ENCODE measurements around the gene RNF111. TPM values are rescaled to one million over a fixed set of nuclear protein-coding genes. Genes with fewer than 3 reads are reported as not detected.
A peak's percentile ranks its signal among the peaks of the same experiment; 100 is the strongest.

RNF111 gene
- total and polyA plus RNA-seq, 2 donors from 2014 or later = 8.7 to 33.0 TPM

DNA sequence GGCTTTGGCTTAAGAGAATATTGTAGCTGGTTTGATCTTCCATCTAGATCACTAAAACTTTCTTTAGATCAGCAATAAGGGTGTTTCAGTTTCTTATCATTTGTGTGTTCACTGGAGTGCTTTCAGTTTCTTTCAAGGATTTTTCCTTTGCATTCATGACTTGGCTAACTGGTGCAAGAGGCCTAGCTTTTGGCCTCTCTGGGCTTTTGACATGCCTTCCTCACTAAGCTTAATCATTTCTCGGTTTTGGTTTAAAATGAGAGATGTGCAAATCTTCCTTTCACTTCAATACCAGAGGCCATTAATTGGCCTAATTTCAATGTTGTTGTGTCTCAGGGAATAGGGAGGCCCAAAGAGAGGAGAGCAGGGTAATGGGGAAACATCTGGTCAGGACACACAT, 87.1 kb downstream of the RNF111 start:
- H3K27me3 ChIP-seq (ENCODE audit: control insufficient read depth, insufficient read depth, low read length) = no peaks in the 10 kb centered on the region
- FAIRE-seq (no peak), DNase-seq (no peak)
- no peaks in the 10 kb centered on the region for H3K4me1 ChIP-seq (ENCODE audit: control insufficient read depth in 2 of 3, insufficient read depth in 2 of 3, low read depth in 1 of 3, low read length in 3 of 3)
- peaks cover 0 to 3% (median 0%) of the 10 kb centered on the region in 3 donors for H3K9me3 ChIP-seq (ENCODE audit: control insufficient read depth in 2 of 3, insufficient read depth in 1 of 3, low read length in 3 of 3)
- TF ChIP-seq, protein P1, sequence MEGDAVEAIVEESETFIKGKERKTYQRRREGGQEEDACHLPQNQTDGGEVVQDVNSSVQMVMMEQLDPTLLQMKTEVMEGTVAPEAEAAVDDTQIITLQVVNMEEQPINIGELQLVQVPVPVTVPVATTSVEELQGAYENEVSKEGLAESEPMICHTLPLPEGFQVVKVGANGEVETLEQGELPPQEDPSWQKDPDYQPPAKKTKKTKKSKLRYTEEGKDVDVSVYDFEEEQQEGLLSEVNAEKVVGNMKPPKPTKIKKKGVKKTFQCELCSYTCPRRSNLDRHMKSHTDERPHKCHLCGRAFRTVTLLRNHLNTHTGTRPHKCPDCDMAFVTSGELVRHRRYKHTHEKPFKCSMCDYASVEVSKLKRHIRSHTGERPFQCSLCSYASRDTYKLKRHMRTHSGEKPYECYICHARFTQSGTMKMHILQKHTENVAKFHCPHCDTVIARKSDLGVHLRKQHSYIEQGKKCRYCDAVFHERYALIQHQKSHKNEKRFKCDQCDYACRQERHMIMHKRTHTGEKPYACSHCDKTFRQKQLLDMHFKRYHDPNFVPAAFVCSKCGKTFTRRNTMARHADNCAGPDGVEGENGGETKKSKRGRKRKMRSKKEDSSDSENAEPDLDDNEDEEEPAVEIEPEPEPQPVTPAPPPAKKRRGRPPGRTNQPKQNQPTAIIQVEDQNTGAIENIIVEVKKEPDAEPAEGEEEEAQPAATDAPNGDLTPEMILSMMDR (IDR thresholded peaks at IDR 0.05; ENCODE audit: borderline replicate concordance, extremely low read depth, insufficient read depth) = no peak
- peaks cover 2 to 18% (median 3%) of the 10 kb centered on the region in 3 donors for H3K36me3 ChIP-seq (ENCODE audit: control insufficient read depth in 2 of 3, insufficient read depth in 3 of 3, low read length in 3 of 3)
- no peak overlapping the region for H3K27ac ChIP-seq (ENCODE audit: low read depth in 2 of 2, low read length in 2 of 2)
- no peak overlapping the region for H3K4me3 ChIP-seq (ENCODE audit: low read length in 3 of 3)
- no peak overlapping the region for H3K9ac ChIP-seq (ENCODE audit: low read length in 3 of 3)
- intact Hi-C loops (cut with DNase I) = no loop called here

DNA sequence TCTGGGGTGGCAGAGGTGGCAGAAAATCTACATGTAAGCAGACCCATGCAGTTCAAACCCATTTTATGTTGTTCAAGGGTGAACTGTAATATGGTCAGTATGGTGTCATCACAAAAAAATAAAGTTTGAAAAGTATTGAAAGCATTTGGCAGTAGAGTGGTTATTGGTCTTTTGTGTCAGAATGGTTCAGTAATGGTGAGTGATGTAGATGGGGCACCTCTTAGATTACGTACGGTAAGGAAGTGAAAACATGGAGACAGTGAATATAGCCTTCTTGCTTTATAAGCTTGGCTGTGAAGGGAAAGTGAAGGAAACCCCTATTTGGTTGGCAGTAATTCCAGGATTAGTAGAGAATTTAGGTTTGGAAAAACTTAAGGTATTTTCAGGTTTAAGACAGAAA, 100.3 kb downstream of the RNF111 start:
- H3K36me3 ChIP-seq (ENCODE audit: control insufficient read depth in 2 of 3, insufficient read depth in 3 of 3, low read length in 3 of 3) = peaks cover 2 to 22% (median 15%) of the 10 kb centered on the region in 3 donors
- H3K9ac ChIP-seq (ENCODE audit: low read length in 3 of 3) = no peak overlapping the region
- no peak for DNase-seq
- intact Hi-C loops (cut with DNase I) = no loop called here
- FAIRE-seq = no peak
- H3K27me3 ChIP-seq (ENCODE audit: control insufficient read depth, insufficient read depth, low read length) = no peaks in the 10 kb centered on the region
- H3K9me3 ChIP-seq (ENCODE audit: control insufficient read depth in 2 of 3, insufficient read depth in 1 of 3, low read length in 3 of 3) = no peaks in the 10 kb centered on the region
- no peaks in the 10 kb centered on the region for H3K4me1 ChIP-seq (ENCODE audit: control insufficient read depth in 2 of 3, insufficient read depth in 2 of 3, low read depth in 1 of 3, low read length in 3 of 3)
- H3K4me3 ChIP-seq (ENCODE audit: low read length in 3 of 3) = no peak overlapping the region
- no peak overlapping the region for H3K27ac ChIP-seq (ENCODE audit: low read depth in 2 of 2, low read length in 2 of 2)
- TF ChIP-seq, protein P1 (IDR thresholded peaks at IDR 0.05; ENCODE audit: borderline replicate concordance, extremely low read depth, insufficient read depth) = no peak

DNA sequence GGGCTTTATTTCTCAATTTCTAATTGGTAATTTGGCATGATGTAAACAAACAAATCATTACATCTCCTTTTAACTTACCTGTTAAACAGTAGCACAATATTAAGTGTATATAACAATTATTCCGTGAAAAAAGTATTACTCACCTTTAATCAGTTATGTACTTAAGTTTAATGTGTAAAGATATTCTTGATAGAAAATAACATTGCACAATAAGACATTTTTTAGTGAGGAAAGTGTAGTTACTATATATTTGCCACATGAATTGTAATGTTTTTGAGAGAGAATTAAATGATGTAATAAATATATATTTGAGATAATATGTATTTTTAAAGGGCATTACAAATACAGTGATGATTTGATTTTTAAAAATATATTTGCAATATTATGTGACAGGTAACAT, 106.6 kb downstream of the RNF111 start:
- no peak overlapping the region for H3K4me3 ChIP-seq (ENCODE audit: low read length in 3 of 3)
- intact Hi-C loops (cut with DNase I) = no loop called here
- FAIRE-seq = peak; percentile 30
- H3K9ac ChIP-seq (ENCODE audit: low read length in 3 of 3) = no peak overlapping the region
- H3K9me3 ChIP-seq (ENCODE audit: control insufficient read depth in 2 of 3, insufficient read depth in 1 of 3, low read length in 3 of 3) = no peaks in the 10 kb centered on the region
- no peaks in the 10 kb centered on the region for H3K4me1 ChIP-seq (ENCODE audit: control insufficient read depth in 2 of 3, insufficient read depth in 2 of 3, low read depth in 1 of 3, low read length in 3 of 3)
- peaks cover 6 to 36% (median 12%) of the 10 kb centered on the region in 3 donors for H3K36me3 ChIP-seq (ENCODE audit: control insufficient read depth in 2 of 3, insufficient read depth in 3 of 3, low read length in 3 of 3)
- no peak for DNase-seq
- no peaks in the 10 kb centered on the region for H3K27me3 ChIP-seq (ENCODE audit: control insufficient read depth, insufficient read depth, low read length)
- H3K27ac ChIP-seq (ENCODE audit: low read depth in 2 of 2, low read length in 2 of 2) = no peak overlapping the region
- TF ChIP-seq, protein P1 (IDR thresholded peaks at IDR 0.05; ENCODE audit: borderline replicate concordance, extremely low read depth, insufficient read depth) = no peak

DNA sequence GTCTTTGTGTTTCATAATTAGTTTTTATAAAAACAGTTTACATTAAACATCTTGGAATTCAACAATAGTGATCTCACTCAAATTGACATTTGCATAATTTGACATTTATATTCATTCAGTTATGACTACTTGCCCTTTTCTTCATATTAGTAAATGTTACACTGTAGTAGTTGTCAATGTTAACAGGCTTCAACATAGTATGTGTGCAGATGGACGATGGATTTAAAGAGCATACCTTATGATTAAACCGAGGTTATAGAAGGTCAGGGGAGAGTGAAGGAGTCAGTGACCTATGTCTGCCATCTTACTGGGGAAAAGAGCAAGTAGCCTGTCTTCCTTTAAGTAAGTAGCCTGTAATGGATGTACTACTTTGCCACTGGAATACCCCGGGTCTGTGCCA, 109.0 kb downstream of the RNF111 start:
- Histone ChIP-seq H3K4me3 (ENCODE audit: low read length in 3 of 3) (no peak overlapping the region), H3K36me3 (ENCODE audit: control insufficient read depth in 2 of 3, insufficient read depth in 3 of 3, low read length in 3 of 3) (peaks cover 6 to 34% (median 15%) of the 10 kb centered on the region in 3 donors), H3K9me3 (ENCODE audit: control insufficient read depth in 2 of 3, insufficient read depth in 1 of 3, low read length in 3 of 3) (no peaks in the 10 kb centered on the region), H3K27ac (ENCODE audit: low read depth in 2 of 2, low read length in 2 of 2) (no peak overlapping the region), H3K4me1 (ENCODE audit: control insufficient read depth in 2 of 3, insufficient read depth in 2 of 3, low read depth in 1 of 3, low read length in 3 of 3) (no peaks in the 10 kb centered on the region), H3K9ac (ENCODE audit: low read length in 3 of 3) (no peak overlapping the region), H3K27me3 (ENCODE audit: control insufficient read depth, insufficient read depth, low read length) (no peaks in the 10 kb centered on the region)
- FAIRE-seq = no peak
- intact Hi-C loops (cut with DNase I) = no loop called here
- TF ChIP-seq, protein P1 (IDR thresholded peaks at IDR 0.05; ENCODE audit: borderline replicate concordance, extremely low read depth, insufficient read depth) = no peak
- DNase-seq = no peak
